HEK293T (cell line): ENCODE measurements around the gene SMG6.

Experiments used
- LEF1 ChIP-seq: fragments of 450-650 bp; IDR thresholded peaks from 2 replicates; pipeline ENCODE4 v1.6.1; 2017; ENCODE audit warnings: mild to moderate bottlenecking, borderline replicate concordance
- SP1 ChIP-seq: fragments of 450-650 bp; IDR thresholded peaks from 2 replicates; pipeline ENCODE4 v1.6.1; 2017
- TF ChIP-seq, protein P1 (sequence below): fragments of 450-650 bp; IDR thresholded peaks from 2 replicates; pipeline ENCODE4 v1.6.1; 2016

DNA sequence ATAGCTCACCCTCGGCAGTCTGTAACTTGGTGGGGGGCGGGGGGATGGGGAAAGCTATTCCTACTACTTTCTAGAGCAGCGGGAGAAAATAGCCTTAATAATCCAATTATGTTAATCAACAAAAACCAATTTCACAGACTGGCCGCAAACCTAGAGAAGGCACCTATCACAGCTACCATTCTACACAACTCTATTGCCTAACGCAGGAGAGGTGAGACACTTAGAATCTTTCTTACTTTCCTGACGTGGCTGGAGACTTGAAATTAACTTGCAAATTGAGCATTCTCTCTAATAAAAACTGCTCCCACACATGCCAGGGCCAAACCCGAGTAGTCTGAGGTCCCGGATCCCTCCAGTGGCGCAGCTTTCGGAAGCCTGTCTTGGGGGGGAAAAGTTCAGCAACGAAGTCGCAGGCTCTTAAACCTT is 794 bp downstream of the SMG6 start:
- TF ChIP-seq, protein P1, sequence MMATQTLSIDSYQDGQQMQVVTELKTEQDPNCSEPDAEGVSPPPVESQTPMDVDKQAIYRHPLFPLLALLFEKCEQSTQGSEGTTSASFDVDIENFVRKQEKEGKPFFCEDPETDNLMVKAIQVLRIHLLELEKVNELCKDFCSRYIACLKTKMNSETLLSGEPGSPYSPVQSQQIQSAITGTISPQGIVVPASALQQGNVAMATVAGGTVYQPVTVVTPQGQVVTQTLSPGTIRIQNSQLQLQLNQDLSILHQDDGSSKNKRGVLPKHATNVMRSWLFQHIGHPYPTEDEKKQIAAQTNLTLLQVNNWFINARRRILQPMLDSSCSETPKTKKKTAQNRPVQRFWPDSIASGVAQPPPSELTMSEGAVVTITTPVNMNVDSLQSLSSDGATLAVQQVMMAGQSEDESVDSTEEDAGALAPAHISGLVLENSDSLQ: no peak
- TF ChIP-seq SP1 (no peak), LEF1 (no peak)
